Measurements from ENCODE around the gene TOMM70. TPM values are rescaled to one million over a fixed set of nuclear protein-coding genes. Genes with fewer than 3 reads are reported as not detected.
A peak's percentile ranks its signal among the peaks of the same experiment; 100 is the strongest.

Gene TOMM70
- total RNA-seq, 1 donor from 2014 or later, result 29.6 TPM

DNA sequence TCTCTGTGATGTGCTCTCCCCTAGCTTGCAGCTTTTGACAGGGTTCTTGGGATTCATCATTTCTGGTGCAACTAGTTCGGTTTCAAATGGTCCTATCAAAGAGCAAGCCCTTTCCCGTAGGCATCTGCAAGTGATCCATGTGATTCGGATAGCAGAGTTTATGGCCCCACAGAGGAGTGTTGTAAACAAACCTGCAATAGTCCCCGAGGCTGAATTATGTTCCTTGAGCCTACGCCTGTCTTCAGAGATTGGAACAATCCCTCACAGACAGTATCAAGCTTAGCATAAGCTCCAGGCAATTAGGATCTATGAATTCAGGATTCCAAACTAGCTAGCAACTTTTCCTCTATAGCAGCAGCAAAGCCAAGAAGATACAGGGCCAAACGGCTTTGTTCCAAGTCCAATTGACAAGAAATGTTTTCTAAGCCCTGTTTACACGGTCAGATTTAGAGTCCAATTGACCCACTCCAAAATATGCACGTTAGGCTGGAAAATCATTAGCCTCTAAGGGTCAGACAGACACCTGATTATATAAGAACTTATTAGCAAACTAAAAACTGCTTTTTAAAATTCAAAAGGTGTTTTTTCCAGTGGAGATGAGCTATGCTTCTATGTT lies 25.3 kb upstream of the TOMM70 start:
- H3K4me3 ChIP-seq, result no peak overlapping the region
- H3K27ac ChIP-seq, result no peak overlapping the region
- no peaks in the 10 kb centered on the region for H3K27me3 ChIP-seq
- intact Hi-C loops (cut with DNase I), result no loop called here
- no peaks in the 10 kb centered on the region for H3K9me3 ChIP-seq
- H3K4me1 ChIP-seq, result no peaks in the 10 kb centered on the region
- no peak for DNase-seq
- TF ChIP-seq CTCF (IDR thresholded peaks at IDR 0.05), result no peak
- no peaks in the 10 kb centered on the region for H3K36me3 ChIP-seq
- no peak for ATAC-seq

GRCh38 chr3:100425316-100425715 lies 24.4 kb upstream of the TOMM70 start:
- DNase-seq (no peak), ATAC-seq (no peak)
- no peak for TF ChIP-seq CTCF (IDR thresholded peaks at IDR 0.05)
- no peak overlapping the region for H3K27ac ChIP-seq
- H3K4me1 ChIP-seq, result no peaks in the 10 kb centered on the region
- no peak overlapping the region for H3K4me3 ChIP-seq
- no peaks in the 10 kb centered on the region for H3K9me3 ChIP-seq
- no peaks in the 10 kb centered on the region for H3K27me3 ChIP-seq
- intact Hi-C loops (cut with DNase I), result no loop called here
- H3K36me3 ChIP-seq, result no peaks in the 10 kb centered on the region

DNA sequence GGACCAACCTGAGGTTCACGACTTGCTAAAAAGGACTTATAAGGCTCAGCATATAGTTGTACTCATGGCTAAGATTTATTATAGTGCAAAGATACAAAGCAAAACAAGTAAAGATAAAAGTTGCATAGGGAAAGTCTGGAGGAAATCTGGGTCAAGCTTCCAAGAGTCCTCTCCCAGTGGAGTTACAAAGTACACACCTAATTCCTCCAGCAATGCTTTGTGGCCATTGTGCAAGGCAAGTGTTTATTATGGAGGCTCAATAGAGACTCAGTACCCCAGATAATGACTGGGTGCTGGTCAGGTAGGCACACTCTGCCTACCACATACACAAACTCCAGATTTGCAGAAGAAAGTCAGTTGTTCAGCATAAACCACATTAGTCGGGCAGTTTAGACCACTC lies 23.4 kb upstream of the TOMM70 start:
- DNase-seq, result no peak
- no peak for ATAC-seq
- no peak for TF ChIP-seq CTCF (IDR thresholded peaks at IDR 0.05)
- Histone ChIP-seq H3K4me3 (no peak overlapping the region), H3K36me3 (no peaks in the 10 kb centered on the region), H3K27ac (no peak overlapping the region), H3K4me1 (no peaks in the 10 kb centered on the region), H3K27me3 (no peaks in the 10 kb centered on the region), H3K9me3 (no peaks in the 10 kb centered on the region)
- intact Hi-C loops (cut with DNase I), result no loop called here

- TF ChIP-seq CTCF (IDR thresholded peaks at IDR 0.05), result no peak
- intact Hi-C loops (cut with DNase I), result no loop called here
These were observed 22.7 kb upstream of the TOMM70 start for GRCh38 chr3:100423611-100424010.

GRCh38 chr3:100420885-100421284 lies 20.0 kb upstream of the TOMM70 start:
- H3K36me3 ChIP-seq, result no peaks in the 10 kb centered on the region
- intact Hi-C loops (cut with DNase I), result no loop called here
- H3K27ac ChIP-seq, result no peak overlapping the region
- DNase-seq, result no peak
- H3K9me3 ChIP-seq, result no peaks in the 10 kb centered on the region
- ATAC-seq, result no peak
- H3K4me1 ChIP-seq, result no peaks in the 10 kb centered on the region
- H3K4me3 ChIP-seq, result no peak overlapping the region
- no peaks in the 10 kb centered on the region for H3K27me3 ChIP-seq
- TF ChIP-seq CTCF (IDR thresholded peaks at IDR 0.05), result no peak

More at GRCh38 chr3:100423611-100424010, 22.7 kb upstream of the TOMM70 start:
- Histone ChIP-seq H3K4me3 (no peak overlapping the region), H3K36me3 (no peaks in the 10 kb centered on the region), H3K4me1 (no peaks in the 10 kb centered on the region), H3K27me3 (no peaks in the 10 kb centered on the region), H3K27ac (no peak overlapping the region), H3K9me3 (no peaks in the 10 kb centered on the region)
- DNase-seq (no peak), ATAC-seq (no peak)

DNA sequence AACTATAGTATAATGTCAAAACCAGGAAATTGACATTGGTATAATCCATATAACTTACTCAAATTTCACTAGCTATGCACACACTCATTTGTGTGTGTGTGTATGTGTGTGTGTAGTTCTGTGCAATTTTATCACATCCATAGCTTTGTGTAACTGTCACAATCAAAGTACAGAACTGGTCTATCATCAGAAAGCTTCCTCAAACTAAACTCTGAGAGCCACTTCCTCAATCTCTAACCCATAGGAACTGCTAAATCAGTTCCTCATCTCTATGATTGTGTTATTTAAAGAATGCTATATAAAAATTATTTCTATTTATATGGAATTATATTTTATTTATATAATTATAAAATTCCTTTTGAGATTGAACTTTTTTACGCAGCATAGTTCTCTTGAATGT lies 18.5 kb upstream of the TOMM70 start:
- DNase-seq, result no peak
- Histone ChIP-seq H3K36me3 (no peaks in the 10 kb centered on the region), H3K27me3 (no peaks in the 10 kb centered on the region), H3K4me1 (no peaks in the 10 kb centered on the region), H3K27ac (no peak overlapping the region), H3K4me3 (no peak overlapping the region), H3K9me3 (no peaks in the 10 kb centered on the region)
- peak; percentile 67 for ATAC-seq
- TF ChIP-seq CTCF (IDR thresholded peaks at IDR 0.05), result no peak
- intact Hi-C loops (cut with DNase I), result no loop called here

Measured in upper lobe of right lung (tissue), 1 donor.